GM21529 (cell line): Measurements from ENCODE around the gene RBM46.

Experiments
- ATAC-seq: cut with Tn5 transposase; IDR thresholded peaks from one replicate; pipeline ENCODE4 v1.9.1; 2021; ENCODE audit not compliant: unreplicated experiment

Gene RBM46

GRCh38 chr4:154781126-154781982, at the start of gene RBM46:
TSS of gene RBM46 (plus strand) at chr4:154781272. CDS start at chr4:154796753, 15,481 bp downstream.
- ATAC-seq, result no peak

DNA sequence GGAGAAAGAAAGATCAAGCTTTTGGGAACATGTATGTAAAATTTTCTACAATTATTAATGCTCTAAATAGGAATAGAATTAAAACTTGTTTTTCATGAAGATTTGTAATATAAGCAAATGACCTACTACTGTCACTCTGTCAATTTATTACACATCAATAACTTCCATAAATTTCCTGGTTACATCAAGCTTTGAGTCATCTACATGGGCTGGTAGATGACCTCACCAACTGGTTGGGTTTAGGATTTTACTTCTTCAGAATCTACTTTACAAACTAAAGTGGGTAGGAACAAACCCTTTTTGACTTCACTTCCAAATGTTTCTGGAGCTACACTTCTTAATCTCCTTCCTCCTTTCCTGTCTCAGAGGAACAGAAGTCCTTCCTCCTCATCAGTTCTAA, 49.3 kb upstream of the RBM46 start:
- no peak for ATAC-seq

- no peak for ATAC-seq
Observed at GRCh38 chr4:154732669-154733068, 48.4 kb upstream of the RBM46 start.

DNA sequence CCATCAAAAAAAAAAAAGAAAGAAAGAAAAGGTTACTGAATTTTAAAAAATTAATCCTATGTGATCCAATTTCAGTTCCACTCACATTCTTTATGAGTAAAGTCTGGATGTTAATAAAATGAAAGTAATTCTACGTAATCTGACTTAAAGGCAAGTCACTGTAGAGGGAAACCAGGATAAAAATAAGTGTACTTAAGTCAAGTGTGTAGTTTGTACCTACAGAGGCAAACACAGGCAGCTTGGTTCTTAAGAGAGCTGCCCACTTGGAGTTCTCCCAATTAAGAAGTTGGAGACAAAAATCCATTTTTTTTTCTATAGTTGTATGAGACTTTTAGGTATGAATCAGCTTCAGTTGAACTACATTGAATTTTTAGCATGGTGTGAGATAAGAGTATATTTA, 44.3 kb upstream of the RBM46 start:
- no peak for ATAC-seq

DNA sequence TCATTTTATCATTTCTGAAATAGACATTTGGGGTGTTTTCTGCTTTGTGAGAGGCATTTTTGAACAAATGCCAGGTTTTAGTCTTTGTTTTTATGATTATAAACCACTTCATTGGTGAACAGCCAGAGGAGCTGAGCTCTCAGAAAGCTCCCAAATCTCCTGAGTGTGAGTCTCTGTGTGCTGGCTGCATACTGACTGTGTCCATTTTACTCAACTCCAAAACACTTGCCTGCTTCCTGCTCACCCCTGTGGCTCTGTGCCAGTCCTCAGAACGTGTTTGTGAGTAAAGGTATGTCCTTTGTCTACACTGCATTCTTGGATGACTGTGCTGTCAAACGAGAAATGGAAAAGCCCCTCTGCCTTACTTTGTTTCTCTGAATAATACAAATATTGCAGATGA, 42.6 kb upstream of the RBM46 start:
- ATAC-seq, result no peak

- ATAC-seq, result no peak
Observed at GRCh38 chr4:154739111-154739510, 42.0 kb upstream of the RBM46 start.

- no peak for ATAC-seq
Observed at GRCh38 chr4:154740462-154740861, 40.6 kb upstream of the RBM46 start.

DNA sequence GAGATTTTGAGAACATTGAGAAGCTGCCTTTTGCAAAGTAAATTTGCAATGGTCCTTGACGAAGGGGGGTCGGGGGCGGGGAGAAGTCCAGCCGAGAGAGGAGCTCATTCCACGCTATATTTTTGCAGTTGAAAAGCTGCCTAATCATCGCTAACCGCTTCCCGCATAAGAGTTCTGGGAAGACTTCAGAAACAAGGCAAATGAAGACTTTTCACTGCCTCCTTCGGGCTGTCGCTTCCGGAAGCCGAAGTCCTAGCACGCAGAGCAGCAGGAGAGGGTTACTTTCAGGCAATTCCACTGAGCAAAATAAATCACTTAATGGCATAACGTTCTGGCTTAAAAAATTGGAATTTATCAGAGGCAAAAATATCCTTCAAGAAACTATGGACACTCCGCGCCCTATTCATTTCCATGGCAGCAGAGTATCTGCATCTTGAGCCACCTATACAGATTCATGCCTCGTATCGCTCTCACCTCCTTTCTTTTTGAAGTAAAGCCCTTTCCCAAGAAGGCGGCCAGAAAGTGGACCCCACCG, 39.9 kb upstream of the RBM46 start:
- ATAC-seq, result no peak

DNA sequence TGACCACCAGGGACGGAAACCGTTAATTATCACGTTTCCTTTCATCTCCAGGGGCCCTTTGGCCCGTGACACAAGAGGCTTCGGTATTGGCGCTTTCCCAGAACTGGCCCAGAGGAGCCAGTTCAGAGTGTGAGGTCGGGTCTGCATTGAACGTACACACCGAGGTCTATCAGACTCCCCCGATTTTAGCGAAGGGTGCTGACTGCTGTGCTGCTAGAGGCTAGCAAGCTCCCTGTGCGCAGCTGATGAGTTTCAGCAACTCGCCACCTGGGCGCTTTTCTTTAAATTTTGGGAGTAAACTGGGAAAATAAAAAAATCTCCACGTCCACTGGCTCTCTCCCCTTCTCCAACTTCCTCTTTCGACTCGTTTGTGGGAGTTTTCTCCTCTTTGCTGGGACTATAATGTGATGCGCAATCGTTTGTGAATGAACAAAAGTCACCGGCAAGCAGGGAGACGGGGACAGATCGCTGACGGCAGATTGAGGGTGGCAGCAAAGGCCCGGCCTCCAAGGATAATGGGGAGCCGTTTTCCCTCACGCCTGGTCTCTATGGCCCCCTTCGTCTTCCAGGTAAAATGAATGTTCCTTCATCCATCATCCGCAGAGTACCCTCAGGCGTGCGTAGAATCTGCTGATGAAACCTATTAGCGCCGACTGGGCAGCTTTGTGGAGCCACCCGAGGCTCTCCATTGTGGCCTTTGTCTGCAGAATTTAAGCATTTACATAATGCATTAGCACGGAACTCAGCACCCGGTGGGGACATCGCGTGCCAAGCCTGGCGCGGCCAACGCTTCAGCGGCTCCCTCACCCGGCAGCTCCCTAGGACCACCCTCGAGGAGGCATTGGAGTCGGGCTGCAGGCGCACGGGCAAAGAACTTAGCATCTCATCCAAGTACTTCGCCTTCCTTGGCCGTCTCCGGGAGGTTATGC, 38.9 kb upstream of the RBM46 start:
- no peak for ATAC-seq

GRCh38 chr4:154743683-154744340, 37.3 kb upstream of the RBM46 start, which contains the start of gene LRAT:
TSS of gene LRAT (plus strand) at chr4:154744000. CDS start at chr4:154744327, 327 bp downstream.
- ATAC-seq, result no peak

- ATAC-seq, result no peak
Observed at GRCh38 chr4:154744341-154744926, 36.6 kb upstream of the RBM46 start.

DNA sequence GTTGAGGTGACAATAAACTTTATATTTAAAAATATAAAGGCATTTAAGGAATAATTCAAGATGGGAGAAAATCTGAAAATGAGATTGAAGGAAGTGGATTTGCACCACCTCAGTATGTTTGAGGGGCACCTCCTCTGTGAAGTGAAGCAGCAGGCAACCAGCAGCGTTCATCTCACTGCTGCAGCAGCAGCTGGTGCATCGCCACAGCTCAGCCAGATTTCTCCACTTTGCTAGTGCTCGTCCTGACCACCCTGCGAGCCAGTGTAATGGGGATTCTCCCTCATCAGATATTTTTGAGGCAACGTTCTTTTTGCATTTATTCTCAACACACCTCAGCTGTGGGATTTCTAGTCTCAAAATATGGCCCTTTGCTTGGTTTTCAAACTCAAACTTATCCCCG, 23.4 kb upstream of the RBM46 start:
- no peak for ATAC-seq

GRCh38 chr4:154760895-154761294, 20.2 kb upstream of the RBM46 start:
- no peak for ATAC-seq

DNA sequence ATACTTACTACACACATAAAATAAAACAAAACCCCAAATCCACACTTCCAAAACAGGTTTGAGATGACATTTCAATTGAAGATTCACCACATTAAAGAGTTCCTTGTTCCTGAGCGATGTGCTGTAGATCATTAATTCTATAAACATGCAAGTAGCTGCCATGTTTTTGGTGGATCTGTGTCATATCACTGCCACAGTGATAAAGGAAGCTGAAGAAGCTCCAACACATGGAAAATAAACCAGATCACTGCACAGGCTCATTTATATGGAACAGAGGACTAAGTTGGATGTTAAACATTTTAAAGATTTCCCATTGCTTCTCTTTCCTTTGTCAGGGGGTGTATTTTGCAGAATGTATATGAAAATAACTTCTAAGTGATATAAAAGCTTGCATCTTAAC, 2.8 kb upstream of the RBM46 start:
- no peak for ATAC-seq

GRCh38 chr4:154779362-154779947, 1.6 kb upstream of the RBM46 start:
- ATAC-seq, result no peak

DNA sequence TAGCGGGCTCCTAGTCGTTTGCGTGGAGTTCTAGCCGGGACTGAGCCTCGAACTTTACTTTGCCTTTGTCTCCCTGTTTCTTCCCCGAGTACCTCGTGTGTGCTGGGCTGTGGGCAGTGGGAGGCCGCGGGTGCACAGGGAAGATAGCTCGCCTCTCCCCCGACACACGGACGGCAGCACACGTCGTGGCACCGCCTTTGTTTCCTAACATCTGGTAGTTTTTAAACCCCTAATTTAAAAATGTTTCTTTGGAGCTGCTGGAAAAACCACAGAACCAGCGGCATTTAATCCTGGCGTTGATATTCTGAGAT, 866 bp downstream of the RBM46 start:
- ATAC-seq, result no peak

DNA sequence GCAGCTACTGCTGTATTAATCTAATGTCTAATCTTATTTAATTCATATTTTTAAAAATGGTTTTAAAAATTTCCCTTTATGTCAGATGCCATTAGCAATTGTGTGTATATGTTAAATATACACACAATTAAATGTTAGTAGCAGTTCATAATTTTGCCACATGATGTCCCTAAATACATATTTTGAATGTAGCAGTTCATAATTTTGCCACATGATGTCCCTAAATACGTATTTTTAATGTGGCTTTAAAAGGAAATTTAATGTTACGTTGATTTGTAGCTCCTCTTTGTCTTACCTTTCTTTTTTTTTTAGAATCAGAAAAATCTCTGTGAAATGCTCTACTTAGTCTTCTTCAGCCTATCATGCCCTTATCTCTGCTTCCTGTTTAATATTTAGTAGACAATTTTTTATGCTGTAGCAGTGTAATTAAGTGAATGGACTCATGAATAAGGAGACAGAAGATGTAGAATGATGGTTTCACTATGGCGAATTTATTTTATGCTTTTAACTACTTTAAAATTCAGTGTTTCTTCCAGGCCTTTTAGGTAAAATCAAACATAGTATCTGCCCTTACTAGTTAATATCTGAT, 26.1 kb downstream of the RBM46 start:
- ATAC-seq, result peak; percentile 93

DNA sequence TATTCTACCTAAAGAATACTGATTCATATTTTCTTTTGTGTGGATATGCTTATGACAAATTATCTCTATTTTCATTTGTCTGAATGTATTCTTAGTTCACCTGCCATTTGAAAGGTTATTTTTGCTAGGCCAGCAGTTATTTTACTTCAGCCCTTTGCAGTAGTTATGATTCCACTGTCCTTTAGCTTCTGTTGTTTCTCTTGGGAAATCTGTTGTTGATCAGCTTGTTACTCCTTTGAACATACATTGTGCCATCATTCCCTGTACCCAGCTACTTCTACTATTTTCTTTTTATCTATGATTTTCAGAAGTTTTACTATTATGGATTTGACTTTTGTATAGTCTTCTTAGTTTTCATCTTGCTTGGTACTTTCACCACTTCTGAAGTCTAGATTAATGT, 37.2 kb downstream of the RBM46 start:
- ATAC-seq, result no peak

DNA sequence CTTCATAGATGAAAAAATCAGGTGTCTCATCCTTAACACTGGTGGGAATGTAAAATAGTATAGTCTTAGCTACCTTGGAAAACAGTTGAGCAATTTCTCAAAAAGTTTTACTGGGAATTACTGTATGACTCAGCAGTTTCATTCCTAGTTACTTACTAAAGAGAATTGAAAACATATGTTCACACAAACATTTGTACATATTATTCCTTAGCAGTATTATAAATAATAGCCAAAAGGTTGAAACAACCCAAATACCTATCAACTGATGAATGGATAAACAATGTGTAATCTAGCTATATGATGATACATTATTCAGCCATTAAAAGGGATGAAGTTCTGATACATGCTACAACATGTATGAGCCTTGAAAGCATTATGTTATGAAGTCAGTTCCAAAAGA, 41.7 kb downstream of the RBM46 start:
- no peak for ATAC-seq

GRCh38 chr4:154836030-154836429, 55.0 kb downstream of the RBM46 start:
- ATAC-seq, result no peak
